Measurements from ENCODE around the gene CELF2. TPM values are rescaled to one million over a fixed set of nuclear protein-coding genes. Genes with fewer than 3 reads are reported as not detected.

The CELF2 gene
- total RNA-seq, 2 donors from 2014 or later = 63.2 to 69.4 TPM

GRCh38 chr10:11290156-11290890, 272.7 kb downstream of the CELF2 start:
- Histone ChIP-seq H3K36me3 (peaks cover 70% of the 10 kb centered on the region), H3K4me1 (no peaks in the 10 kb centered on the region), H3K27me3 (no peaks in the 10 kb centered on the region), H3K27ac (no peak overlapping the region), H3K4me3 (no peak overlapping the region), H3K9me3 (no peaks in the 10 kb centered on the region)
- DNase-seq (ENCODE audit: low spot score) = no peak
- TF ChIP-seq CTCF (IDR thresholded peaks at IDR 0.05) = no peak

- no peak for DNase-seq (ENCODE audit: low spot score)
- TF ChIP-seq CTCF (IDR thresholded peaks at IDR 0.05) = no peak
- no peak overlapping the region for H3K4me3 ChIP-seq
- no peaks in the 10 kb centered on the region for H3K4me1 ChIP-seq
- H3K9me3 ChIP-seq = no peaks in the 10 kb centered on the region
- H3K36me3 ChIP-seq = peaks cover 66% of the 10 kb centered on the region
- H3K27ac ChIP-seq = no peak overlapping the region
- H3K27me3 ChIP-seq = no peaks in the 10 kb centered on the region
Observed at GRCh38 chr10:11292576-11293302, 275.1 kb downstream of the CELF2 start.

- Histone ChIP-seq H3K36me3 (peaks cover 60% of the 10 kb centered on the region), H3K4me1 (no peaks in the 10 kb centered on the region), H3K27ac (no peak overlapping the region), H3K9me3 (no peaks in the 10 kb centered on the region), H3K4me3 (no peak overlapping the region), H3K27me3 (no peaks in the 10 kb centered on the region)
- no peak for TF ChIP-seq CTCF (IDR thresholded peaks at IDR 0.05)
- no peak for DNase-seq (ENCODE audit: low spot score)
Observed at GRCh38 chr10:11293332-11293731, 275.7 kb downstream of the CELF2 start.

GRCh38 chr10:11294831-11295450, 277.3 kb downstream of the CELF2 start:
- TF ChIP-seq CTCF (IDR thresholded peaks at IDR 0.05) = no peak
- H3K4me1 ChIP-seq = no peaks in the 10 kb centered on the region
- no peaks in the 10 kb centered on the region for H3K9me3 ChIP-seq
- DNase-seq (ENCODE audit: low spot score) = no peak
- H3K4me3 ChIP-seq = no peak overlapping the region
- H3K27ac ChIP-seq = no peak overlapping the region
- H3K27me3 ChIP-seq = no peaks in the 10 kb centered on the region
- peaks cover 53% of the 10 kb centered on the region for H3K36me3 ChIP-seq

GRCh38 chr10:11295492-11295891, 277.8 kb downstream of the CELF2 start:
- DNase-seq (ENCODE audit: low spot score) = no peak
- TF ChIP-seq CTCF (IDR thresholded peaks at IDR 0.05) = no peak
- H3K36me3 ChIP-seq = peaks cover 48% of the 10 kb centered on the region

More at GRCh38 chr10:11295492-11295891, 277.8 kb downstream of the CELF2 start:
- H3K4me1 ChIP-seq = no peaks in the 10 kb centered on the region
- no peak overlapping the region for H3K27ac ChIP-seq
- no peaks in the 10 kb centered on the region for H3K9me3 ChIP-seq
- H3K4me3 ChIP-seq = no peak overlapping the region
- H3K27me3 ChIP-seq = no peaks in the 10 kb centered on the region
